ENCODE results near the gene HMGN3.
"Not testable (repeated sequence)": the region's sequence is repeated elsewhere in the genome, so short reads cannot be mapped to it uniquely, and the experiment has no call there.

Gene HMGN3

GRCh38 chr6:79234150-79235022 lies at the start of gene HMGN3:
Gene HMGN3 (minus strand): TSS chr6:79234682.
- DNase-seq: peak; percentile 91 to 92

DNA sequence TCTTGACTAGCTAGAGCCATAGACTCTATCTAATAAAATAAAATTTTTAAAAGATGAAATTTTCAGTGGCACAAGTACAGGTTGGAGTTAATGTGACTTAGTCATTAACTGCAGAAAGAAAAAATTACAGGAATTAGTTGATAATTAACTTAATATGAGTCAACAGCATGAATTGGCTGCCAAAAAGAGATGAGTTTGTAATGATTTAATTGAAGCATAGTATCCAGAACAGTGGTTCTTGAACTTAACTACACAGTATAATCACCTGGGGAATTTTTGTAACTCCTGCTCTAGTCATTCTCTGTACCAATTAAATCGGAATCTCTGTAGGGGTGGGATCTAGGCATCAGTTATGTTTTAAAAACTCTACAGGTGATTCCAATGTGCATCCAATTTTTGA lies 46.3 kb upstream of the HMGN3 start:
- DNase-seq: no peak

DNA sequence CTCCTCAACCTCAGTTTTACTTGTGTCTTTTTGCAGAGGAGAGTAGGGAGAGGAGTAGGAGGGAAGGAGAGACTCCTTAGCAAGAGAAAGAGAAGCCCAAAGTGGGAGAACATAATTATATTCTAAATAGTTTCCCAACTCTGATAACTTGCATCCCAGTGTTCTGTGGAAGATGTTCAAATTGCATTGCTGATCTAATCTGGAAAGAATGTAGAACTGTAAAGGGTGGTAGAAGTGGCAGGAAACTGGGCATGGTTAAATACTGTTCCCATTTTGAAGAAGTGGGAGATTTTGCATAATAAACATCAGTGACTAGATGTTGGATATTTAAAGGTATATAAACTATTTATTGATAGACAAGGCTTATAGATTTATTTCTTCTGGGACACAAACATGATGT lies 42.6 kb upstream of the HMGN3 start:
- no peak for DNase-seq

DNA sequence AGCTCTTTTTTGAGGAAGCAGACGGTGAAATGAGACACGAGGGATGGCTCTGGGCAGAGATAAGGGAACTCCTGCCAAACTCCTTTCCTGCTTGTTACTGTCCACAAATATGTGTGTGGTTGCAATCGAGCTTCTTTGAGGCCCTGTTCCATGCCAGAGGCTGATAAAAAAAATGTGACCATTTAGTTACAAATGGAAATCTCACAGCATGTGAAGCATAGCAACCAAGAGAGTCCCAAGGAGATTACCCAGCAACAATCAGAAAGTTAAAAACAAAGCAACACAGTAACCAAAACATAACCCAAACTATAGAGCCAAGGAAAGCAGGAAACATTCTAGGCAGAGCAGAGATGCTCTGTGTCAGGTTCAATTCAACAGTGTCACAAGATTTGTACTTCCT lies 35.4 kb upstream of the HMGN3 start:
- no peak for DNase-seq

- no peak for DNase-seq
These were observed 32.6 kb upstream of the HMGN3 start for GRCh38 chr6:79267128-79267527.

- no peak for DNase-seq
These were observed 31.6 kb upstream of the HMGN3 start for GRCh38 chr6:79266051-79266450.

DNA sequence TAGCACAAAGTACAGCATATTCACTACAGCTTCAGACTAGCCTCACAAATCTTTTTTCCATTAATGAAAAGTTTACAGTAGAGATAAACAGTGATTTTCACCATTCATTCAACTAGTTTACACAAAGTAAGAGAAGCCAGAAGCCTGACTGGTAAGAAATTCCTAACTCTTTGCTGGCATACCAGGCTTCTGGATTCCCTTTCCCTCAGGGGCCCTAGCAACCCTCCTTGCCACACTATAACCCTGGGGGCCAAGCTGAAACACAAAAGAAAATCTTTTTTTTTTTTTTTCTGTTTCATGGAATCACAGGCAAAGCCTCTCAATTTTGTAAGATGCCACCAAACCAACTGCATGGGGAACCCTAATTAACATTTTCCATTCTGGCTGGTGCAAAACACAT lies 28.9 kb upstream of the HMGN3 start:
- DNase-seq: no peak

- DNase-seq: no peak
These were observed 27.2 kb upstream of the HMGN3 start for GRCh38 chr6:79261666-79262065.

GRCh38 chr6:79260772-79261171 lies 26.3 kb upstream of the HMGN3 start:
- no peak for DNase-seq

- no peak for DNase-seq
These were observed 23.1 kb upstream of the HMGN3 start for GRCh38 chr6:79257381-79258205.

DNA sequence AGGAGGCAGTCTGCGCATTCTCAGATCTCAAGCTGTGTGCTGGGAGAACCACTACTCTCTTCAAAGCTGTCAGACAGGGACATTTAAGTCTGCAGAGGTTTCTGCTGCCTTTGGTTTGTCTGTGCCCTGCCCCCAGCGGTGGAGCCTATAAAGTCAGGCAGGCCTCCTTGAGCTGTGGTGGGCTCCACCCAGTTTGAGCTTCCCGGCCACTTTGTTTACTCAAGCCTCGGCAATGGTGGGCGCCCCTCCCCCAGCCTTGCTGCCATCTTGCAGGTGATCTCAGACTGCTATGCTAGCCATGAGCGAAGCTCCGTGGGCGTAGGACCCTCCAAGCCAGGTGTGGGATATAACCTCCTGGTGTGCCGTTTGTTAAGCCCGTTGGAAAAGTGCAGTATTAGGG lies 22.3 kb upstream of the HMGN3 start:
- DNase-seq: not testable (repeated sequence)

DNA sequence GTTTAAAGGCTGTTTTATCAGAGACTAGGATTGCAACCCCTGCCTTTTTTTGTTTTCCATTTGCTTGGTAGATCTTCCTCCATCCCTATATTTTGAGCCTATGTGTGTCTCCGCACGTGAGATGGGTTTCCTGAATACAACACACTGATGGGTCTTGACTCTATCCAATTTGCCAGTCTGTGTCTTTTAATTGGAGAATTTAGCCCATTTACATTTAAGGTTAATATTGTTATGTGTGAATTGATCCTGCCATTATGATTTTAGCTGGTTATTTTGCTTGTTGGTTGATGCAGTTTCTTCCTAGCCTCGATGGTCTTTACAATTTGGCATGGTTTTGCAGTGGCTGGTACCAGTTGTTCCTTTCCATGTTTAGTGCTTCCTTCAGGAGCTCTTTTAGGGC lies 20.6 kb upstream of the HMGN3 start:
- DNase-seq: not testable (repeated sequence)

- no peak for DNase-seq
These were observed 16.1 kb upstream of the HMGN3 start for GRCh38 chr6:79250559-79250958.

DNA sequence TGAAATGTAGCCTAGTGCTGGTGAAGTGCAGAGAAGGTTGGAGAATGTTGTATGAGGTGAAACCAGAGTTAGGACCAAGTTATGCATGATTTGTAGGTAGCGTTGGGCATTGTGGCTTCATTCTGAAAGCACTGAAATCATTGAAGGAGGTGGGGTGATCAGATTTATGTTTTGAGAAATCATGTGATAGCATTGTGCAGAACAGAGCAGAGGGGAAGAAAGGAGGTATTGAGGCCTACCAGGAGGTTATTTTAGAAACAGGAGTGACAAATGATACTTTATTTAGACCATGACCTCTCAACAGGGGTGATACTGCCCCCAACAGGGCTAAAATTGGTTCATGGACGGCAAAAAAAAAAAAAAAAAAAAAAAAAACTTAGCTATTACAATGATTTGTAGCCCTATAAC lies 15.6 kb upstream of the HMGN3 start:
- DNase-seq: no peak

DNA sequence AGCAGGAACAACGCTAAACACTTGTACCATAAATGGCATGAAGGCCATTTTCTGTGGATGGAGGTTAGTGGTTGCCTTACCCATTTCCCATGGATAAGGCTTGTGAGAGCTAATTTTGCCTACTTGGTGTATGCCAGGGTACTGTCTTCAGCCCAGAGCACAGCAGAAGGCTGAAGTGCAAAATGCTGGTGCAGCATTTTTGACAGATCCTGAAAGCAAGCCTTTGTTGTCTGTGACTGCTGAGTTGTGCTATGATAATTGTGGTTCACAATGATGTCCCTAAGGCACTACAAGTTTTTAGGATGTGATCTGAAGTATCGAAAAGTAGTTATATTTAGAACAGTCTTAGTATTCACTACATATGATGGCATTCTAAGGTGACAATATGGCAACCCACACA lies 14.7 kb upstream of the HMGN3 start:
- DNase-seq: no peak

DNA sequence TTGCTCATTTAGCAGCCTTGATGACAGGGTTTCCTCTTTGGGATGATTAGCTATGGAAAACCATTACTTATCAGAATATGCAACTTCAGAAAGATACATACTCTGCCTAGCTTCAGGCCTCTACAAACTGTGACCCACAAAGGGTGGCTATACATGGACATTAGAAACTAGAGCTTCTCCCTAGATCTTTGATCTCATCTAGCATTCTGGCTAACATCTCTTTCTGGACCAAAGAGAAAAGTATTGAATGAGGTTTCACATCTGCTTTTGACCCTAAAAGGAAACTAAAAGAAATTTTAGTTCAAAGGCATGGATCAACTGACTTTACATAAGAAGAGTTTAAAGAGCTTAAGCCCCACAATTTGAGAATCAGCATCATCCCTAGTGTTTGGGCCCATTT lies 12.4 kb upstream of the HMGN3 start:
- no peak for DNase-seq

DNA sequence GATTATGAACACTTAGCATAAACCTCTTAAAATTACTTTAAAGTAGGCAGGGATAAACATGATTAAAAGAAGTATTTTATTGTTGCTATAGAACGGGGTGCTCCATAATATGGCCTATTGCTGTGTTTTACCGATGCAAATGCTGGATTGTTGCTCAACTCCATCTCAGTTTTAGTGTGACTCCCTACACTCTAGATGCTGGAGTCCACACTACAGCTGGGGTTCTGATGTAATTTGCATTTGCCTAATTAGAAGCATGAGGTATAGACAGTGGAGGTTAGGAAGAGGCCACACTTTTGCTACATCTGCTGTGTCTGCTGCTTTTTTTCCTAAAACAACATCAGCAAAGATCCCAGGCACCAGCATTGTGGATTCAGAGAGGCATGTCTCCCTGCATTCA lies 6.7 kb upstream of the HMGN3 start:
- DNase-seq: no peak

- no peak for DNase-seq
These were observed 6.0 kb upstream of the HMGN3 start for GRCh38 chr6:79240509-79240908.

DNA sequence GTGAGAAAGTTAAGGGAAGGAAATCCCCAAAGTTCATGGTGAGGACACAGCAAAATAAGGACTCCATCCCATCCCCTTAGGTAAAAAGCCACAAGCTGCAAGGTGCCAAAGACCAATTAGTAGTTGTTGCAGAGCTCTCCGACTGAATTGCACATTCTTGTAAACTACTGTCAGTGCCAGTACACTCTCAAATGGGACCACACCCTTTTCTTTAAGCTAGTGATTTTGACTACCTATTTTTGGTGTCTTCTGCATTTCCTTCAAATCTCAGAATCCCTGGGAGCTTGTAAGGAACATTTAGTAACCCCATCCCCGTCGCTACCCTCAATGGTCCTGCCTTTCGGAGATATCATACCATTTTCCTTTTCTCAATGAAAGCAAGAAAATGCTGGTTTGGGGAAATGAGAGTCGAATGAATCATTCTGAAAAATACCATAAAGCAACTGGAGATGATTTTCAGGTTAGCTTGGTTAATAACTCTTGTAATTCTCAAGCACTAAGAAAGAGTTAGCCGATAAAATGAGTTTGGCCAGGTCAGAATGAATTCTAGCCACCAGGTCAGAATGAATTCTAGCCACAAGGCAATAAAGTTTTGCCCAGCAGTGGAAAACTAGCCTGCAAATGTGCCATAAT lies 5.2 kb upstream of the HMGN3 start:
- no peak for DNase-seq

GRCh38 chr6:79238919-79239318 lies 4.4 kb upstream of the HMGN3 start:
- no peak for DNase-seq

DNA sequence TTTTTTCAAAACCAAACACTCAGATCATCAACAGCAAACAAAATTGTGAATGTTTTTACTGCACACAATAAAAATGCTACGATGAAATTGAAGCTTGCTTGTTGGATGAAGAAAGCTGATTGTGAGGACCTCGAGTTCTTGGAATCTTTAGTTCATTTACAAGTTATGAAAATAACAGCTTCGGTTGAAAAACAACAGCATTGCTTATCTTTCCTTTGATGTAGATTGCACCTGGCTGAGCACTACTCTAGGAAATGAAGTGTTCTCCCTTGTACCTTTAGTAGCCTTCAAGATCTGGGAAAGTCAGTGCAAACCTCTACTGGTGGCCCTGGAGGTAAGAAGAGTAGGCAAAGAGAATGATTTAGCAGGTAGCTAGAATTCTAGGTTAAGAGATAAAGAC lies 2.2 kb upstream of the HMGN3 start:
- no peak for DNase-seq

GRCh38 chr6:79233611-79234149 lies 802 bp downstream of the HMGN3 start:
- DNase-seq: peak; percentile 44 to 52

DNA sequence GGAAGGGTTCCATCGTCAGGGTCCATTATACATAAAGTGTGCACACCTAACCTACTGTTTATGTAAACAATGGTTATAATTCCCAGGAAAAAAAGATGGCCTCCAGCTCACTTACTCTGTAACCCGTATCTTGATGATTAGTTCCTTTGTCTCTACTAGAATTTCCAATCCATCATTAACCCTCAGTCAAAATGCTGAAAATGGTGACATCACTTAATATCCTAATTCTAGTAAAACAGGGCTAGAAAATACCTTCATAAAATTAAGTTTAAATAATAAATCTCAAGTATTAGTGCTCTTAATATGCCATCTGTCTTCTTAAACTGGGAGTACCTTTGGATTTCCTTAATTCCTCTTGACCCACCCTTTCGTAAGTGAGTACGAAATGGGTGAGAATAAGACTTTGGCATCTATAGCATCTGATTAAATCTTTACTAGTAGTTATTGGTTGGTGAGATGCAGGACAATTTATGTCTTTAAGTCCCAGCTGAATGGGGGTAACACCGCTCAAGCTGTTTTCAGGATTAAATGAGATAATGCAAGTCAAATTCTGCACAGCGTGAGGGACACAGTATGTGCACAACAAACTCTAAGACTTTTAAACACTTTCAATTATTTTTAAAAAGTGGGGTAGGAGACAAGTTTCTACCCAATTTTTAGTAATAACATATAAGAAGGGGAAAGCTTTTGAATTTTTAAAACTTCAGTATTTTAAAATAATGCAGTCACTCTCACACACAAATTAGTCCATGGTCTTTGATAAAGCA lies 1.6 kb downstream of the HMGN3 start:
- no peak for DNase-seq
